ENCODE data around the gene MGAT3. TPM values are rescaled to one million over a fixed set of nuclear protein-coding genes. Genes with fewer than 3 reads are reported as not detected.
A peak's percentile ranks its signal among the peaks of the same experiment; 100 is the strongest.

MGAT3 gene
- total RNA-seq, 2 donors from 2014 or later = 0.25 to 0.96 TPM

- Mint-ChIP-seq H3K27ac (peak overlapping the region; percentile 99), H3K27me3 (no peaks in the 10 kb centered on the region), H3K4me3 (peak overlapping the region; percentile 75), H3K4me1 (peaks cover 62% of the 10 kb centered on the region), H3K36me3 (ENCODE audit: low read depth) (peaks cover 10% of the 10 kb centered on the region)
- H3K9me3 ChIP-seq (ENCODE audit: control insufficient read depth, low read length, poor library complexity, severe bottlenecking) = no peaks in the 10 kb centered on the region
- DNase-seq = no peak
- no peak for ATAC-seq
Observed at GRCh38 chr22:39524753-39525657, 68.2 kb downstream of the MGAT3 start.

GRCh38 chr22:39525658-39525975 lies 68.8 kb downstream of the MGAT3 start:
- Mint-ChIP-seq H3K27me3 (no peaks in the 10 kb centered on the region), H3K4me3 (no peak overlapping the region), H3K36me3 (ENCODE audit: low read depth) (peaks cover 8% of the 10 kb centered on the region), H3K4me1 (peaks cover 62% of the 10 kb centered on the region), H3K27ac (peak overlapping the region; percentile 99)
- no peaks in the 10 kb centered on the region for H3K9me3 ChIP-seq (ENCODE audit: control insufficient read depth, low read length, poor library complexity, severe bottlenecking)
- ATAC-seq = no peak
- DNase-seq = no peak

GRCh38 chr22:39526736-39527171 lies 69.9 kb downstream of the MGAT3 start:
- H3K9me3 ChIP-seq (ENCODE audit: control insufficient read depth, low read length, poor library complexity, severe bottlenecking) = no peaks in the 10 kb centered on the region
- peak overlapping the region; percentile 31 for H3K4me3 Mint-ChIP-seq
- peak overlapping the region; percentile 99 for H3K27ac Mint-ChIP-seq
- no peaks in the 10 kb centered on the region for H3K27me3 Mint-ChIP-seq
- DNase-seq (peak in 1 of 3 donors; percentile 31), ATAC-seq (peak; percentile 24)
- H3K4me1 Mint-ChIP-seq = peaks cover 68% of the 10 kb centered on the region
- H3K36me3 Mint-ChIP-seq (ENCODE audit: low read depth) = peaks cover 8% of the 10 kb centered on the region

- Mint-ChIP-seq H3K4me3 (peak overlapping the region; percentile 31), H3K36me3 (ENCODE audit: low read depth) (peaks cover 4% of the 10 kb centered on the region), H3K4me1 (peaks cover 66% of the 10 kb centered on the region), H3K27me3 (no peaks in the 10 kb centered on the region), H3K27ac (peak overlapping the region; percentile 89)
- DNase-seq = no peak
- no peak for ATAC-seq
- H3K9me3 ChIP-seq (ENCODE audit: control insufficient read depth, low read length, poor library complexity, severe bottlenecking) = no peaks in the 10 kb centered on the region
Observed at GRCh38 chr22:39527481-39527961, 70.7 kb downstream of the MGAT3 start.

GRCh38 chr22:39528080-39528661 lies 71.4 kb downstream of the MGAT3 start:
- H3K4me3 Mint-ChIP-seq = peak overlapping the region; percentile 98
- no peak for DNase-seq
- peaks cover 63% of the 10 kb centered on the region for H3K4me1 Mint-ChIP-seq
- peak overlapping the region; percentile 89 for H3K27ac Mint-ChIP-seq
- no peak for ATAC-seq
- H3K27me3 Mint-ChIP-seq = no peaks in the 10 kb centered on the region
- peaks cover 4% of the 10 kb centered on the region for H3K36me3 Mint-ChIP-seq (ENCODE audit: low read depth)
- H3K9me3 ChIP-seq (ENCODE audit: control insufficient read depth, low read length, poor library complexity, severe bottlenecking) = no peaks in the 10 kb centered on the region

GRCh38 chr22:39528681-39529486 lies 72.1 kb downstream of the MGAT3 start:
- peak overlapping the region; percentile 98 for H3K4me3 Mint-ChIP-seq
- H3K9me3 ChIP-seq (ENCODE audit: control insufficient read depth, low read length, poor library complexity, severe bottlenecking) = no peaks in the 10 kb centered on the region
- DNase-seq (peak; percentile 85 to 90 (median 87)), ATAC-seq (peak; percentile 55)
- no peaks in the 10 kb centered on the region for H3K27me3 Mint-ChIP-seq
- H3K4me1 Mint-ChIP-seq = peaks cover 59% of the 10 kb centered on the region
- peaks cover 4% of the 10 kb centered on the region for H3K36me3 Mint-ChIP-seq (ENCODE audit: low read depth)
- peak overlapping the region; percentile 89 for H3K27ac Mint-ChIP-seq

- H3K27ac Mint-ChIP-seq = peak overlapping the region; percentile 89
- no peaks in the 10 kb centered on the region for H3K27me3 Mint-ChIP-seq
- H3K36me3 Mint-ChIP-seq (ENCODE audit: low read depth) = peaks cover 4% of the 10 kb centered on the region
- DNase-seq (no peak), ATAC-seq (no peak)
- peaks cover 61% of the 10 kb centered on the region for H3K4me1 Mint-ChIP-seq
- H3K9me3 ChIP-seq (ENCODE audit: control insufficient read depth, low read length, poor library complexity, severe bottlenecking) = no peaks in the 10 kb centered on the region
- peak overlapping the region; percentile 98 for H3K4me3 Mint-ChIP-seq
Observed at GRCh38 chr22:39529487-39529851, 72.7 kb downstream of the MGAT3 start.

- Mint-ChIP-seq H3K27me3 (no peaks in the 10 kb centered on the region), H3K27ac (no peak overlapping the region), H3K4me3 (peak overlapping the region; percentile 98), H3K4me1 (peaks cover 54% of the 10 kb centered on the region), H3K36me3 (ENCODE audit: low read depth) (peaks cover 2% of the 10 kb centered on the region)
- ATAC-seq = no peak
- no peaks in the 10 kb centered on the region for H3K9me3 ChIP-seq (ENCODE audit: control insufficient read depth, low read length, poor library complexity, severe bottlenecking)
- no peak for DNase-seq
Observed at GRCh38 chr22:39530116-39530515, 73.3 kb downstream of the MGAT3 start.

DNA sequence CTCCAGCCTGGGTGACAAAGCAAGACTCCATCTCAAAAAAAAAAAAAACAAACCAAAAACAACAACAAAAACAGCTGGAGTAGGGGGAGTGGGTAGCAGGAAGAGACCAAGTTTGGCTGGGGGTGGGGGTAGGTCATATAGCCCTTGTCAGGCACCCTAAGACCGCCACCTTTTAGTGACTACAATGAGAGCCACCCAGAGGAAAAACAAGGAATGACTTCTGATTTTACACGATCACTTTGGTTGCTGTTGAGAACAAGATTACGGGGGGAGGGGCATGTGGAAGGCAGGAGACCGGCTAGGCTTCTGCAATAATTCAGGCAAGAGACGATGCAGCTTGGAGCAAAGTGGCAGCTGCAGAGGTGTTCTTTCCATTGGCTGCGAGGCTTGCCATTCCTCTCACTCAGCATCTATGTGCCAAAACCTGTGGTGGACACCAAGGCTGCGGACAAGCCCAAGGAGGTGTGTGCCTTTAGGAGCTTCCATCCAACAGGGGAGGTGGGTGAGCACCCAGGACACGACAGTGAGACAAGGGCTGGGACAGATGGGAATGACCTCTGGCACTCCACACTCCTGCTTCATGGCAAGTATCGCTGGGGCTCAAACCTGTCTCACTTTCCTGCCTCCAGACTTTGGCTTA lies 74.0 kb downstream of the MGAT3 start:
- Mint-ChIP-seq H3K4me1 (peaks cover 51% of the 10 kb centered on the region), H3K4me3 (peak overlapping the region; percentile 98), H3K36me3 (ENCODE audit: low read depth) (peaks cover 2% of the 10 kb centered on the region), H3K27ac (peak overlapping the region; percentile 95), H3K27me3 (no peaks in the 10 kb centered on the region)
- H3K9me3 ChIP-seq (ENCODE audit: control insufficient read depth, low read length, poor library complexity, severe bottlenecking) = no peaks in the 10 kb centered on the region
- ATAC-seq = no peak
- DNase-seq = no peak

DNA sequence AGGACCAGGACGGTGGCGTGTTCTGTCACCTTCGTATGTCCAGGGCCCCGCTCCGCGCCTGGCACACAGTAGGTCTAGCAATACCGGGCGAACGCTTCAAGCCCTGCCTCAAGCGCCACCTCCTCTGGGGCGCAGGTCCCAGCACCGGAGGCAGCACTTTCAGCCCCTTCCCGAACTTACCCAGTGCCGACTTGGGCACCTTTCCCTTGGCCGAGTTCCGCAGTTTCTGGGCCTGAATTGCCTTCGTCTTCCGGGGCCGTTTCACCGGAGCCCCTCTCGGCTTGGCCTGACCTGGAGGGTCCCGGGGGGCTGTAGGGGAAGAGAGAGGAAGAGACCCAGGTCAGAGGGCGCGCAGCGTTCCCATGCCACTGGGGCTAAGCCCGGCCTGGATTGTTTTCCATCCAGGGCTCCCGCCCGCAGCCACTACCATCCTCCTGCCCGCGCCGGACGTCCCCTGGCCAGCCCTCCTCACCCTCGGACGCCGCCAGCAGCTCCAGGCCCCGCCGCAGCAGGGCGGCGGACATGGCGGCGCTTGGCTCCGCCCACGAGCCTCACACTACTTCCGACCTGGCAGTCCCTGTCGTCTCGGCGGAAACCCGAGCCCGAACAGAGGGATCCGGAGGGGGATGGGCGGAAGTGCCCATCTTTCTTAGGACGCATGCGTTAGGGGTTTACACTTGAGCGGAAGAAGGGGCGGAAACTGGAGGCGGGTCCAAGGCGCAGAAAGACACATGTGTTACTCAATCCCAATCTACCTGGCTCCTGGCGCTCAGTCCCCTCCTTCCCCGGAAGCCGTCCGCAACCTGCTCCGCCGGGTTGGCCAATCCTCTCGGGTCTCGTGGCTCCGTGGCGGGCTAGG lies 75.6 kb downstream of the MGAT3 start, which contains the start of gene RPS19BP1:
RPS19BP1 (minus strand) TSS at position 534 of the 859 bp plus-strand sequence; CDS start at position 524, 10 bp downstream.
- H3K27me3 Mint-ChIP-seq = no peaks in the 10 kb centered on the region
- peak within 1 kb of the TSS; percentile 95 for H3K27ac Mint-ChIP-seq
- no peaks in the 10 kb centered on the region for H3K9me3 ChIP-seq (ENCODE audit: control insufficient read depth, low read length, poor library complexity, severe bottlenecking)
- peaks cover 2% of the 10 kb centered on the region for H3K36me3 Mint-ChIP-seq (ENCODE audit: low read depth)
- peak; percentile 96 to 99 (median 98) for DNase-seq
- ATAC-seq = peak; percentile 87
- H3K4me1 Mint-ChIP-seq = peaks cover 43% of the 10 kb centered on the region
- peak within 1 kb of the TSS; percentile 98 for H3K4me3 Mint-ChIP-seq

- no peak for DNase-seq
- ATAC-seq = no peak
- H3K27me3 Mint-ChIP-seq = no peaks in the 10 kb centered on the region
- no peak overlapping the region for H3K4me3 Mint-ChIP-seq
- no peaks in the 10 kb centered on the region for H3K9me3 ChIP-seq (ENCODE audit: control insufficient read depth, low read length, poor library complexity, severe bottlenecking)
- H3K27ac Mint-ChIP-seq = no peak overlapping the region
- peaks cover 33% of the 10 kb centered on the region for H3K4me1 Mint-ChIP-seq
- H3K36me3 Mint-ChIP-seq (ENCODE audit: low read depth) = peaks cover 2% of the 10 kb centered on the region
Observed at GRCh38 chr22:39534092-39534506, 77.3 kb downstream of the MGAT3 start.
